SKM-1 (cell line): Measurements from ENCODE around the gene WDR47.

ENCODE experiments used
- DNase-seq: peaks from one replicate; lab custom pipeline; 2025; ENCODE audit not compliant: unreplicated experiment; lab: John Stamatoyannopoulos, UW

WDR47 gene

GRCh38 chr1:109041621-109042468 is at the start of gene WDR47:
TSS of gene WDR47 (minus strand) at chr1:109042102. CDS start at chr1:109023512, 18,590 bp downstream.
- DNase-seq: peak; percentile 76

- peak; percentile 25 for DNase-seq
Observed at GRCh38 chr1:109091078-109091838, 49.4 kb upstream of the WDR47 start.

- peak; percentile 74 for DNase-seq
Observed at GRCh38 chr1:109090196-109091077, 48.5 kb upstream of the WDR47 start, which contains the start of gene TMEM167B. TSS of gene TMEM167B (plus strand) at chr1:109090764. CDS start at chr1:109090873, 109 bp downstream.

- DNase-seq: no peak
Observed at GRCh38 chr1:109089242-109090015, 47.5 kb upstream of the WDR47 start.

- DNase-seq: no peak
Observed at GRCh38 chr1:109084563-109085517, 42.9 kb upstream of the WDR47 start.

- DNase-seq: no peak
Observed at GRCh38 chr1:109083923-109084322, 42.0 kb upstream of the WDR47 start.

- no peak for DNase-seq
Observed at GRCh38 chr1:109083501-109083900, 41.6 kb upstream of the WDR47 start.

- DNase-seq: no peak
Observed at GRCh38 chr1:109080441-109081082, 38.7 kb upstream of the WDR47 start.

GRCh38 chr1:109079240-109079622 is 37.3 kb upstream of the WDR47 start:
- no peak for DNase-seq

- DNase-seq: no peak
Observed at GRCh38 chr1:109078317-109078716, 36.4 kb upstream of the WDR47 start.

- peak; percentile 72 for DNase-seq
Observed at GRCh38 chr1:109075531-109076490, 33.9 kb upstream of the WDR47 start, which contains the start of gene TAF13. TSS of gene TAF13 (minus strand) at chr1:109076003. CDS start at chr1:109075947, 56 bp downstream.

GRCh38 chr1:109069294-109069693 is 27.4 kb upstream of the WDR47 start:
- DNase-seq: no peak

- no peak for DNase-seq
Observed at GRCh38 chr1:109067883-109068282, 26.0 kb upstream of the WDR47 start.

GRCh38 chr1:109065137-109065536 is 23.2 kb upstream of the WDR47 start:
- DNase-seq: no peak

GRCh38 chr1:109061183-109061582 is 19.3 kb upstream of the WDR47 start:
- DNase-seq: no peak

- no peak for DNase-seq
Observed at GRCh38 chr1:109060707-109061106, 18.8 kb upstream of the WDR47 start.

- DNase-seq: no peak
Observed at GRCh38 chr1:109059026-109059425, 17.1 kb upstream of the WDR47 start.
